NCI-H2029 treated with DMSO at 0.1 percent for 48 hours (cell line): ENCODE results near the gene GPX8.

ENCODE experiments used
- DNase-seq: peaks from one replicate; lab custom pipeline; 2025; lab: John Stamatoyannopoulos, UW

GPX8 gene

GRCh38 chr5:55159763-55160492, at the start of gene GPX8:
Gene GPX8, plus strand, starts transcription at chr5:55160171. Its CDS starts 22 bp downstream, at chr5:55160193.
- peak; percentile 64 for DNase-seq

- DNase-seq, result no peak
Observed at GRCh38 chr5:55110217-55110616, 49.8 kb upstream of the GPX8 start.

GRCh38 chr5:55113327-55113726, 46.6 kb upstream of the GPX8 start:
- no peak for DNase-seq

GRCh38 chr5:55114061-55114460, 45.9 kb upstream of the GPX8 start:
- DNase-seq, result no peak

GRCh38 chr5:55123365-55123764, 36.6 kb upstream of the GPX8 start:
- no peak for DNase-seq

- DNase-seq, result no peak
Observed at GRCh38 chr5:55134053-55134722, 25.8 kb upstream of the GPX8 start.

- no peak for DNase-seq
Observed at GRCh38 chr5:55136521-55136920, 23.4 kb upstream of the GPX8 start.

- DNase-seq, result no peak
Observed at GRCh38 chr5:55140908-55141665, 18.9 kb upstream of the GPX8 start.

GRCh38 chr5:55141945-55142690, 17.9 kb upstream of the GPX8 start:
- DNase-seq, result no peak

GRCh38 chr5:55143624-55144023, 16.3 kb upstream of the GPX8 start:
- DNase-seq, result no peak

GRCh38 chr5:55146080-55146479, 13.9 kb upstream of the GPX8 start:
- no peak for DNase-seq

GRCh38 chr5:55146543-55147151, 13.3 kb upstream of the GPX8 start:
- peak; percentile 90 for DNase-seq

GRCh38 chr5:55149308-55149795, 10.6 kb upstream of the GPX8 start:
- no peak for DNase-seq

GRCh38 chr5:55151923-55152842, 7.8 kb upstream of the GPX8 start:
- no peak for DNase-seq

GRCh38 chr5:55154873-55155272, 5.1 kb upstream of the GPX8 start:
- no peak for DNase-seq

GRCh38 chr5:55160493-55161209, 680 bp downstream of the GPX8 start:
- no peak for DNase-seq

- no peak for DNase-seq
Observed at GRCh38 chr5:55162666-55163065, 2.7 kb downstream of the GPX8 start.

GRCh38 chr5:55171471-55171870, 11.5 kb downstream of the GPX8 start:
- DNase-seq, result no peak

GRCh38 chr5:55172051-55172899, 12.3 kb downstream of the GPX8 start:
- peak; percentile 79 for DNase-seq
